Measurements from ENCODE around the gene SLC6A20.

The SLC6A20 gene

GRCh38 chr3:45742461-45743089, 53.8 kb downstream of the SLC6A20 start:
- no peak for DNase-seq (ENCODE audit: low read depth)
- no peak for TF ChIP-seq CTCF (IDR thresholded peaks at IDR 0.05; ENCODE audit: low read length, missing control alignments)
- no peak overlapping the region for H3K4me3 ChIP-seq (replicated peaks; ENCODE audit: low read depth, low read length)

- H3K4me3 ChIP-seq (replicated peaks; ENCODE audit: low read depth, low read length), result no peak overlapping the region
- DNase-seq (ENCODE audit: low read depth), result no peak
- no peak for TF ChIP-seq CTCF (IDR thresholded peaks at IDR 0.05; ENCODE audit: low read length, missing control alignments)
Measured at GRCh38 chr3:45741742-45742460, 54.4 kb downstream of the SLC6A20 start.

GRCh38 chr3:45741247-45741646, 55.1 kb downstream of the SLC6A20 start:
- no peak for TF ChIP-seq CTCF (IDR thresholded peaks at IDR 0.05; ENCODE audit: low read length, missing control alignments)
- H3K4me3 ChIP-seq (replicated peaks; ENCODE audit: low read depth, low read length), result no peak overlapping the region
- no peak for DNase-seq (ENCODE audit: low read depth)

GRCh38 chr3:45739991-45740390, 56.3 kb downstream of the SLC6A20 start:
- no peak for DNase-seq (ENCODE audit: low read depth)
- TF ChIP-seq CTCF (IDR thresholded peaks at IDR 0.05; ENCODE audit: low read length, missing control alignments), result no peak
- no peak overlapping the region for H3K4me3 ChIP-seq (replicated peaks; ENCODE audit: low read depth, low read length)

- TF ChIP-seq CTCF (IDR thresholded peaks at IDR 0.05; ENCODE audit: low read length, missing control alignments), result no peak
- no peak overlapping the region for H3K4me3 ChIP-seq (replicated peaks; ENCODE audit: low read depth, low read length)
- DNase-seq (ENCODE audit: low read depth), result no peak
Measured at GRCh38 chr3:45737234-45737633, 59.1 kb downstream of the SLC6A20 start.

- no peak for DNase-seq (ENCODE audit: low read depth)
- no peak for TF ChIP-seq CTCF (IDR thresholded peaks at IDR 0.05; ENCODE audit: low read length, missing control alignments)
- H3K4me3 ChIP-seq (replicated peaks; ENCODE audit: low read depth, low read length), result no peak overlapping the region
Measured at GRCh38 chr3:45736707-45737106, 59.6 kb downstream of the SLC6A20 start.
